ENCODE data around the gene KCNN3.

Gene KCNN3

DNA sequence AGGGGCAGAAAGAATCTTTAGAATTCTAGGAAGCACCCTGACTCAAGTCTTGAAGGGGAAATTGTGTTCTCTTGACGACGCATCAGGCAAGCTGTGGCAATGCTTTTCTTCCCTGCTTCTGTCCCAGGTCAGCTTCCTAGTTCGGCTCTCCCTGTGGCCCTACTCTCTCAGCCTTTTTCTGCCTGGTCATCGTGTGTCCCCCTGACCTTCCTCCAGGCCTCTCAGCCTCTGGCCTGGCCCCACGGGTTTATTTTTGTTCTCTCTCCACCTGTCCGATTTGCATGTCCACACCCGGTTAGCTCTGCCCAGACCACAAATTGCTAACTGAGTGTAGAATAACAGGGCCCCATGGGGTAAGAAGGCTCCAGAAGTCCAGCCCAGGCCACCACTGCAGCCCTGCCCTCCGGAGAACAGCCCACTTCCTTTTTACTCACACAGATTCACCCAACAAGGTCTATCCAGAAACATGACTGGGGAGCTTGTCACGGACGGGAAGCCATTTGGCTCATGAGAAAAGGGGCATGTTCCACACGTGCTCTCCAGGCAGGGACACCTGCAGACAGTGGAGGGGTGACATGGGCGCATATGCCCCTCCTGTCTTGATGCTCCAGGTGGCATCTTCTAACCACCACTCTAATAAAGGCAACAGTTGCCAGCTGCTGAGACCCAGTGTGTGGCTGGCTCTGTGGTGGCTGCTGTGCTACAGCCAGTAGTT is 9.8 kb downstream of the KCNN3 start:
- no peak for DNase-seq (ENCODE audit: low spot score)

DNA sequence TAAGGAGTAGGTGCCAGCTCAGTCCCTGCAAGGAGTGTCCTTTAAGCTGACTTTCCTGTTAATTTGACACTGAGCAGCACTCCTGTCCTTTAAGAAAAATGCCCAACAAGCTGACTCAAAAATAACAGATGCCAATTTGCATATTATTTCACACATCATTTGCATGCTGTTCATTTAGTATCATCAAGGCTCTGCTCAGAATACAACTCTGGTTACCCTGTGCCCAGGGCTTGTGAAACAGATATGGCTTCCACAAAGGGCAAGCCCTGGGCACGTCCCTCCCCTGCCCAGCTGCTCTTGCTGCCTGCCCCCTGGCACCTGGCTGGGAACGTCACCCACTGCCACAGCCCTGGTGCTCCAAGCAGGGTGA is 10.3 kb downstream of the KCNN3 start:
- no peak for DNase-seq (ENCODE audit: low spot score)

DNA sequence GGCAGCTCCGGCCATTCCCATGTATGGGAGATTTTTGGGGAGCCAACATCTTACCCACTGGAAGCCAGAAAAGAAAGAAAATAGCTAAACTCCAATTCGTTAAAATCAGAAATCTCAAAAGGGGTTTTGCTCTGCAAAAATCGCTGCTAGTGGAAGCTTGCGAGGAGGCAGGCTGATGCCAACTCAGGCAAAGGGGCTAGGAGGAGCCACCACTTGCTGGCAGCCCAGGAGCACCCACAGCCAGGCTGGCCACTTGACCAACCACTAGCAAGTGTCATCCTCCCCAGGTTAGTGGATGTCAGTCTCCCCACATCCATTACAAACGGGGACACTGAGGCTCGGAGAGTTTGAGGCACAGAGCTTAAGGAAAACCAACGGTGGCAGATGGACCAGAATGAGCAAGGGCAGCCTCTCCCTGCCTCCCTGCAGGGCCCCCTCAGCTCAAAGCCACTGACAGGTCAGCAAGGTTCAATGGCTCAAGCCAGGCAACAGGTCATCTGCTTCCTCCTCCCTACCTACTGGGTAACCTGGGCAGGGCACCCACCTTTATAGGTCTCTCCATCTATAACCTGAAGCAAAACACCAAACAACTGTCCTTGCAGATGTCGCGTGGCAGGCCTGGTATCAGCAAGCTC is 10.8 kb downstream of the KCNN3 start:
- DNase-seq (ENCODE audit: low spot score): no peak

DNA sequence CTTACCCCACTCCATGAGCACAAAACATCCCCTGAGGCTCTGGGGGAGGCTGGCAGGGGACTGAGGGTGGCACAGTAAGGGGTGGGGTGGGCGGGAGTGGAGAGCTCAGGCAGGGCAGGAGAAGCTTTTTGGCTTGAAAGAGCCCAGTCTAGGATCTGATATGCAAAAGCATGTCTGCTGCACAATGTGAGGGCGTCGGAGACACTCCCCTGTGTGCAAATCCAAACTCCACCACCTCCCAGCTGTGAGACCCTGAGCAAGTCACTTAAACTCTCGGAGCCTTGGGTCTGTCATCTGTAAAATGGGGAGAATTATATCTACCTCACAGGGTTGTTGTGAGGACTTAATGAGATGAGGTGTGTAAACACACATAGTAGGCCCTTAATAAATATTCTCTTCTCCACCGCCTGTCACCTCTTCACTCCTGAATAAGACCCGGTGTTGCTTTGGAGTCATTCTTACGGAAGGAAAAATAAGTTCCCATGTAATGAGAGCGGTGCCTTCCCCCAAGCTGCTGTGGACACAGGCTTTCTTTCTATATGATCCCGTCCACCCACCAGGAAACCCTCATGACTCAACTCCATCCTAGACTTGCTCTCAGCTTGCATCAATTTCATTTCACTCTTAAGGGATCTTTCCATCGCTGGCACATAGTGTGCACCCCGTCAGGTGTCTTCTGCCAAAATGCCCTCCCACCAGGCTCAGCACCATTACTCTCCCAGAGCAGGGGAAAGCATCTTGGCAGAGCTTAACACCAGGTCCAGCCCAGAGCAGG is 12.5 kb downstream of the KCNN3 start:
- no peak for DNase-seq (ENCODE audit: low spot score)

DNA sequence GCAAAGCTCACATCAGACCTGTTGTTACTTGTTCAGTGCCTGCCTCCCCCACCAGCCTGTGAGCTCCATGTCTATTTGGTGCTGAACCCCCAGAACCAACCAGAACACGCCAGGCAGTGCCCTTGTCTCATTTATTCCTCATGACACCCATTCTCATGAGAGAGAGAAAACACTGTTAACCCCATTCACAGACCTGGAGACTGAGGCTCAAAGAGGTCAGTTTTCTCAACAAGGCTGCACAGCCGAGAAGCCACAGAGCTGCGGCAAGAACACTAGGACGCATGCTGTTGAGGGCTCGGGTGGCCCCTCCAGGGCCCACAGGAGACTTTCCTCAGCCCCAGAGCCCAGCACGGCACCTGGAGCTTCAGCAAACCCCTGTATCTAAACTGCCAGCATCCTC is 13.1 kb downstream of the KCNN3 start:
- no peak for DNase-seq (ENCODE audit: low spot score)

DNA sequence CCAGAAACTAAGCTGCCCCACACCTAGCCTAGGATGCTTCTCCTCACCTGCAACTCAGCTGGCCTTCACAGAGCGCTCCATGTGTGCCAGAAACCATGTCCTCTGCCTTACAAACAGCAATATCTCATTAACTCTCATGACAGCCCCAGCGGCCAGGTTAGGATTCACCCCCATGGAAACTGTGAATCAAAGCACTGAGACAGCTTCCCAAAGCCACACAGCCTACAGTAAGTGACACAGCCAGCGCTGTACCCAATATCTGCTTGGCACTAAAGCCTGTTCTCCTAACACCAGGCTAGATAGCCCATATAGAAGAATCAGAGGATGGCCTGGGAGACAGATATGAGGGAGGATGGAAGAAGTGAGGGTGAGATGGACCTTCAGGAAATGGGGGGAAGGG is 13.5 kb downstream of the KCNN3 start:
- no peak for DNase-seq (ENCODE audit: low spot score)

DNA sequence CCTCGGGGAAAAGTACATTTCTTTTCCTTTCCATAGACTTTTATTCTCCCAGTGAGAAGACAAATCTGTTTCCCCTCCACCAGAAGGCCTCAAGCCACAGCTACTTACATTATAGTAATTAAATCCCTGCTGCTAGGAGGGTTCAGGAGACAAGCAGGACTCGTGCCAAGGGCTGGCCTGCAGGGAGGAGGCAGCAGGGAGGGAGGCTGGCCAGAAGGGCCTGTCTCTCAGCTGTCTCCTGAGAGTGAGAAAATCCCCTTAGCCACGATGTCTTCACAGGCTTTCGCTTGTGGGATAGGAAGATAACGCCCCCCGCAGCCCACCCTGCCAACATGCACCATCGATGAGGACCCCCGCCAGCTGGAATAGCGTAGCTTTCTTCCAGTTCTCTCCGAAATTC is 14.0 kb downstream of the KCNN3 start:
- DNase-seq (ENCODE audit: low spot score): peak; percentile 92

DNA sequence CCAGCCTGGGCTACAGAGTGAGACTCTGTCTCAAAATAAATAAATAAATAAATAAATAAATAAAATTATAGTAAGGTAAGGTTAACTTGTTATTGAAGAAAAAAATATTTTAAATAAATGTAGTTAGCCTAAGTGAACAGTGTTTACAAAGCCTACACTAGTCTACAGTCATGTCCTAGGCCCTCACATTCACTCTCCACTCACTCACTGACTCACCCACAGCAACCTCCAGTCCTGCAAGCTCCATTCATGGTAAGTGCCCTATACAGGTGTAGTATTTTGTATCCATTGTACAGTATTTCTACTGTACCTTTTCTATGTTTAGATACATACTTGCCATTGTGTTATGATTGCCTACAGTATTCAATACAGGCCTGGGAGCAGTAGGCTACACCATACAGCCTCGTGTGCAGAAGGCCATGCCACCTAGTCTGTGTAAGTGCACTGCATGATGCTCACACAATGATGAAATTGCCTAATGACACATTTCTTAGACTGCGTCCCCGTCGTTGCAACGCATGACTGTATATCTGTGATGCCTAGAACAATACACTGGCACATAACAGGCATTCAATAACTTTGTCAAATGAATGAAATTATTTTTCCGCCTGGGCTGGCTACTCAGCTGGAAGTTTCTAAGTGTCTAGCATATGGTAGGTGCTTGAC is 14.8 kb downstream of the KCNN3 start:
- DNase-seq (ENCODE audit: low spot score): no peak

DNA sequence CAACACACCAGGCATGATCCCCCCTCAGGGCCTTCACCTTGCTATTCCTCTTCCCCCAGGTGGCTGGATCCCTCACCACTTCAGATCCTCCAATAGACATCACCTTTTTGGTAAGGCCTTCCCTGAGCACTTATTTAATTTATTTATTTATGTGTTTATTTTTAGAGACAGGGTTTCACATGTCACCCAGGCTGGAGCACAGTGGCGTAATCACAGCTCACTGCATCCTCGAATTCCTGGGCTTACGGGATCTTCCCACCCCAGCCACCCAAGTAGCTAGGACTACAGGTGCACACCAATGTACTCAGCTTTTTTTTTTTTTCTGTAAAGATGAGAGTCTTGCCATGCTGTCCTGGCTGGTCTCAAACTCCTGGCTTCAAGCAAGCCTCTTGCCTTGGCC is 17.2 kb downstream of the KCNN3 start:
- DNase-seq (ENCODE audit: low spot score): no peak

DNA sequence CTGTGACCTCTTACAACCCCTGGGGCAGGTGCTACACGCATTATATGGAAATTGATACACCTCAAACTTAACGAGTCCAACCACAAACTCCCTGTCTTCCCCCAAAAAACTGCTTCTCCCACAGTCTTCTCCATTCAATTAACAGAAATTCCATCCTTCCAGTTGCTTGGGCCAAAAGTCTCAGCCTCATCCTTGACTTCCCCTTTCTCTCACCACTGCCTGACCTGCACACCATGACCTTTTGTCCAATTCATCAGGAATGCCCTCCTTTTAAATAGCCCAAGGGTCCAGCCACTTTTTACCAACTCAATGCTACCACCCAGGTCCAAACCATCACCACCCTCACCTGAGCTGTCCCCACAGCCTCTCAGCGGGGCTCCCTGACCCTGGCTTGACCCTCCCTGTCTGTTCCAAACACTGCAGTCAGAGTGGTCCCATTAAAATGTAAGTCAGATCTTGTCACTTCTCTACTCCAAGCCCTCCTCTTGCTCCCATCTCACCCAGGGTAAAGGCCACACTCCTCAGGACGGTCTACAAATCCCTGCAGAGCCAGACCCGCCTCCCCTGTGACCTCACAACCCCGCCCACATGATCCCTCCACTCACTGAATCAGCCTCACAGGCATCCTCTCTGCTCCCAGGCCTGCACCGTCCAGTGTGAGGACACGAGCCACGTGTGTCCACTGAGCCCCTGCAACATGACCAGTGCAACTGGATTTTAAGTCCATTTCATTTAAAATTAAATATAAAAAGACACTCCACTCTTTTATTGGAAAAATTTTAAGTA is 18.5 kb downstream of the KCNN3 start:
- DNase-seq (ENCODE audit: low spot score): no peak

DNA sequence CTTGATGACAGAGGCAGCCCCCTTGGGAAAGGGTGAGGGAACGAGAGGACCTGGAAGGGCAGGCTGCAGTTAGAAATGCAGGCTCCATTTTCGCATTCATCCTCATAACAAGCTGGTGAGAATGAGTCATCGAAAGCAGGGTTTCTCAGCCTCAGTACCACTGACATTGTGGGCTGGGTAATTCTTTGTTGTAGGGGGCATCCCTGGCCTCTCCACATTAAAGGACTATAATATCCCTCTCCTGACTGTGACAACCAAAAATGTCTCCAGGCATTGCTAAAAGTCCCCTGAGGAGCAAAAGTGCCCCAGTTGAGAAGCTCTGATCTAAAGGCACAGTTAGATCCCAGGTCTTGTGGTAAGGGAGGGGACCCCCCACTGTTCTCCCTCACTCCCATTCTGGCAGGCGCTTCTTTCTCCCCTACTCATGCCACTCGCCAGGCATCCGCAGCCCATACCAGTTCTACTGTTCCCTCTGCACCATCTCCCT is 20.4 kb downstream of the KCNN3 start:
- DNase-seq (ENCODE audit: low spot score): no peak

DNA sequence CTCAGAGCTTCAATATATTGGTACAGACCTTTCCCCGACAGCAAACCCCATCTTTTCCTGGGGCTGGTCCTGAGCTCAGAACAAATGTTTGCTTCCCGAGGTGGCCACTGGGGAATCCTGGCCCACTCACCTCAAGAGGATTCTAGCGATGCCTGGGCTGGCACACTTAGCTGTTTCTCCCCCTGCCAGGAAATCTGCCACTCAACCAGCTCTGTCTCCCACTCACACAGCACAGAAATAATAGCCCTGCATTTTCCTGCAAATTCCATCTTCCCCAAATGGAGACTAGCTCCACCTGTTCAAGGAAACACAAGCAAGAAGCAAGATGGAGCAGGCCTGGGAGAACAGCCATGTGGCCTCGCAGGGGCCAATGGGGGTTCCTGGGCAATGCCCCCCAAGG is 21.1 kb downstream of the KCNN3 start:
- no peak for DNase-seq (ENCODE audit: low spot score)

DNA sequence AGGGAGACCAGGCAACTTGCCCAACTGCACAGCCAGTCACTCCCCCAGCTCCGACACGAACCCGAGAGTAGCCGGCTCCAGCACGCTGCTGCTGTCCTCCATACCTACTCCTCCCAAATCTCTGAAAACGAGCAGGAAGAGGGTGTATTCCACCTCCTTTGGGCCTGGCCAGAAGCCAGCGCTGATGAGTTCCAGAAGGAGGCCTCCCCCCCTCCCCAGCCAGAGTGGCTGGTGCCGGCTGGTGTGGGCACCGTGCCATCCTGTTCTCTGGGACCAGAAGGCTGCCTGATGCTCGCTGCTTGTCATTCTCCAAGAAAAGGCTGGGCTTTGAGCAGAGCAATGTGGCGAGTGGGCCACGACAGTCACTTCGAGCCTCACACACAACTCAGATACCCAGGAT is 22.2 kb downstream of the KCNN3 start:
- peak; percentile 82 for DNase-seq (ENCODE audit: low spot score)

DNA sequence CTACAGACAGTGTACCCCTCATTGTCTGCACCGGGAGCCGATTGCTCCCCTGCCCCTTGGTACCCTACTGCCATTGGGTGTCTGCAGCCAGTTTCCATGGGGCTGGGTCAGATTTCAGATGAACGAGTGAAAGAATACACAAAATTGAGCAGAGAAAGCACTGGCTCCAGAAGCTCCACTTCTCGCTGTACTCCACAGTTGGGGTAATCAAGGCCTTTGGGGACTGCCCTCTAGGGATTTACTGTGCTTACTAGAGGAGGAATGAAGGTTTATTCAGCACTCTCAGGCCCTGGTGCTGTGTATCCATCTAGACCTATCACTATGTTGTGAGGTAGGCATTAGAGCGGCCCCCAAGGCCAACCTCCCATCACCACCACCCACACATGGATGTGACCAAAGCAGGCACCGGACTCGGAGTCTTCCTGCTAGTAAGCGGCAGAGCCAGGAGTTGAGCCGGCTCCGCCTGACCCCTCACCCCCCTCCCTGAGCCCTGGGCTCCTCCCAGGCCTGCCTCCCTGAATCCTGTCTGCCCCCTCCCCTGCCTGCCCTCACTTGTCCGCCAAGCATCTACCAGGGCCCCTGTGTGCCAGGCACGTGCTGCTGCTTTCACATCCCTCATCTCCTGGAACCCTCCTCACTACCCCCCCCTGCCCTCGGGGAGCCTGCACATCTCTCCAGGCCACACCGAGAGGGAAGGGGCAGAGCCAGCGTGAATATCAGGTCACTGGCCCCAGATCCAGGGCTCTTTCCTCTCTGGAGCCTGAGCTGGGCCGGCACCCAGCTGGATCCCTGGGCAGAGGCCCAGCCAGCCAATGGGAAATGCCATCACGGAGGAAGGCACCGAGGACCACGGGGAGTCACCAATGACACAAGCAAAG is 23.3 kb downstream of the KCNN3 start:
- no peak for DNase-seq (ENCODE audit: low spot score)

DNA sequence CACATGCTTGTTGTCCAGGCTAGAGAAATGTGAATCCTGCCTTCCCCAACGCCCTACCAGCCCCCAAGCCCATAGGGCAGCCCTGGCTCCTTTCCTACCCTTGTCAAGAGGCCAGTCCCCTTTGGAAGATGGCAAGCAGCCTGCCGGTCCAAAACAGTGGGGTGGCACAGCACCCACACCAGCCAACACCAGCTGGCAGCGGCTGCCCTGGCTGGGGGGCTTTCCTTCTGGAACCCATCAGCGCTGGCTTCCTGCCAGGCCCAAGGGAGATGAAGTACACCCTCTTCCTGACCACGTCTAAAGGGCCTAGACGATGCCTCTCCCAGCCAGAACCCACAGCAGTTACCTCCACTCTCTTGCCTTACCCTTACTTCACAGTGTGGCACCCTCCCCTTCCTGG is 24.2 kb downstream of the KCNN3 start:
- no peak for DNase-seq (ENCODE audit: low spot score)

DNA sequence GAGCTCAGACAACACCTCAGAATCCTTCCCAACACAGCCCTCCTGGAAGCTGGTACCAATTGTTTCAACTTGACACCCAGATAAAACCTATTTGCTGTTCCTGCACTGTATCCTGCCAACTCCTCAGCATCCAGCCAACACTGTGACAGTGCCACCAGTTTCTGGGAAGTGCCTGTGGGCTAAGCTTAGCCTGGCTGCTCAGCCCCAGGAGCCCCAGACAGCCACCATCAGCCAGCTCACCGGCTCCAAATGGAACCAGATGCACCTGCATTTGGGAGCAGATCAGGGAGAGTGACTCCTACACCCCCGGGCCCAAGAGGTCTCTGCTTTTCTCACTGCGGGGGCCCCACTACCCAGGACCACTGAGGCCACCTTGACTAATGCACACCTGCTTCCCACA is 24.9 kb downstream of the KCNN3 start:
- no peak for DNase-seq (ENCODE audit: low spot score)

DNA sequence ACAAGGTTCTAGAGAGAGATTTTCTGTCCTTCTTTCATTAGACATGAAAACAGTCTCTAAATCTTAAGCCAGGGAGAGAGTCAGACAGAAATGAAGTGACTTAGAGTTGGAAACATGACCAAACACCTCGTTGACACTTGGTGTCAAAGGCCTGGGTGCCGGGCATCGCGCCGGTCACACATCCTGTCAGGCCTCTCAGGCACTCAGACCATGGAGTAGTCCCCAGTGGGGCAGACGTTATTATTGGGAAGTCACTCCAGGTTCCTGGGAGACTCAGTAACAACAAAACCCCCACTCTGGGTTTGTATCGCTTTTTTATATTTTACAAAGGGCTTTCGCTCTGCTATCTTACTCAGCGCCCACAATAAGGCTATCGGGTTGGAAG is 25.8 kb downstream of the KCNN3 start:
- DNase-seq (ENCODE audit: low spot score): no peak

DNA sequence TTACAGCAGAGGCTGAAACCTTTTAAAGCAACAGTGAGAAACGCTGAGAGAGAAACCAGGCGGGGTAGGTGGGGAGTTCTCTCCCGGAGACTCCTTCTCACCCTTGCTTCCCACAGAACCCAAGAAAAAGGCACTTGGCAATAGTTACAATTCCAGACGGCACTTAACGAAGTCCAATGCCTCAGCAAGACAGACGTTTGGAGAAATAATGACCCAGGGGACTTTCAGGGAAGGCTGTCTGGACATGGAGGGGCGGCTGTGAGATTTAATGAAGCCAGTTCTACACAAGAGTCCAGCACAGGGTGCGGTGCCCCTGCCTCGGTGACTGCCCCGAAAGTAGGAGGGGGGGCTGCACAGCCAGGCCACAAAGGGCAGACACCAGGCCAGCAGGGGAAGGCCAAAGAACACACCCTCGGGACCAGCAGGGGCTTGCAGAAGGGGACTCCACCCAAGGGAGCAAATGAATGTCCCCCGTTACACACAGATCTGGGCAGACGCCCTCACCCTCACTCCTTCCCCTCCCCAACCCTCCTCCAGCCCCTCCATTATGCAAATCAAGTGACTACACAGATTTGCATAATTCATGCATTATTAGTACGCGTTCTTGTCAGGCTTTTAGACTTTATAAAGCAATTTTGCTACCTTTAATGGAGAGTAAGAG is 26.3 kb downstream of the KCNN3 start:
- DNase-seq (ENCODE audit: low spot score): no peak

DNA sequence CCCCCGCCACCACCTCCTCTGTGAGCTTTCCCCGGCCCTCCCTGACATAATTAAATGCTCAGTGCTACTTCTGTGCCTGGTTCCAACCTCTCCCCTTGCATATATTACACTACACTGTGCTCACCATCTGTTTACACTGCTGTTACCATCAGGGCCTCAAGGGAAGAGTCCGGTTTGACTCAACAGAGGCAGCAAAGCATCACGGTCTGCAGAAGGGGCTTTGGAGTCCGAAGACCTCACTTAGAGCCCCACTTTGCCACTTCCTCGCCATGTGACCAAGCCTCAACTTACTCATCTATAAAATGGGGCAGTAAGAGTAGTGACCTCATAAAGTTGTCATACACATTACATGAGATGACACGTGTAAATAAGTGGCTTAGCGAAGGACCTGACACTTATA is 27.4 kb downstream of the KCNN3 start:
- DNase-seq (ENCODE audit: low spot score): no peak

DNA sequence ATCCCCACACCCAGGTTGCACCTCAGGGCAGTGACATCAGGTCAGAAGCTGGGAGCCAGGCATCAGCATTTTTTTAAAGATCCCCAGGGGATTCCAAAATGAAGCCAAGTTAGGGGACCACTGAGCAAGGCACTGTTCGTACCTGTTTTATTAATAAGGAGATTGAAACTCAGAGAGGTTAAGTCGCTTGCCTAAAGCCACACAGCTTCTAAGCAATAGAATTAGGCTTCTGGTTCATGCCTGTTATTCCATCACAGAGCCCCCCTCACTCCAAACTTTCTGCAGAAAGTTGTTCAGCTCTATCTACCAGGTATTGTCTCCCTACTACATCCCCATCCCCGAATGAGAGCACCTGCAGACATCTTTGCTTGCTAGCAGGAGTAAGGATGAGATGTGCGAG is 28.7 kb downstream of the KCNN3 start:
- DNase-seq (ENCODE audit: low spot score): no peak
